ENCODE measurements around the gene TSPAN13. TPM values are rescaled to one million over a fixed set of nuclear protein-coding genes. Genes with fewer than 3 reads are reported as not detected.

TSPAN13 gene
- 10 to 100 TPM; 26.7 to 30.3 (median 30.2) TPM for polyA plus RNA-seq (ENCODE audit: insufficient read length in 3 of 3)

- DNase-seq (ENCODE audit: low read depth in 3 of 3, low spot score in 2 of 3) = peak in 2 of 3 donors; percentile 52 to 63
Measured at GRCh38 chr7:16753102-16753931, at the start of gene TSPAN13. Gene TSPAN13 (plus strand): TSS chr7:16753755. CDS start chr7:16753968, 213 bp downstream.

GRCh38 chr7:16708511-16708910 lies 45.0 kb upstream of the TSPAN13 start:
- no peak for DNase-seq (ENCODE audit: low read depth in 3 of 3, low spot score in 2 of 3)

GRCh38 chr7:16708980-16709379 lies 44.6 kb upstream of the TSPAN13 start:
- no peak for DNase-seq (ENCODE audit: low read depth in 3 of 3, low spot score in 2 of 3)

- DNase-seq (ENCODE audit: low read depth in 3 of 3, low spot score in 2 of 3) = no peak
Measured at GRCh38 chr7:16710651-16711050, 42.9 kb upstream of the TSPAN13 start.

GRCh38 chr7:16711730-16712129 lies 41.8 kb upstream of the TSPAN13 start:
- DNase-seq (ENCODE audit: low read depth in 3 of 3, low spot score in 2 of 3) = no peak

GRCh38 chr7:16712916-16713315 lies 40.6 kb upstream of the TSPAN13 start:
- no peak for DNase-seq (ENCODE audit: low read depth in 3 of 3, low spot score in 2 of 3)

- DNase-seq (ENCODE audit: low read depth in 3 of 3, low spot score in 2 of 3) = no peak
Measured at GRCh38 chr7:16715928-16716327, 37.6 kb upstream of the TSPAN13 start.

GRCh38 chr7:16718111-16718656 lies 35.4 kb upstream of the TSPAN13 start:
- no peak for DNase-seq (ENCODE audit: low read depth in 3 of 3, low spot score in 2 of 3)

GRCh38 chr7:16719699-16720098 lies 33.9 kb upstream of the TSPAN13 start:
- DNase-seq (ENCODE audit: low read depth in 3 of 3, low spot score in 2 of 3) = no peak

- DNase-seq (ENCODE audit: low read depth in 3 of 3, low spot score in 2 of 3) = no peak
Measured at GRCh38 chr7:16721541-16721940, 32.0 kb upstream of the TSPAN13 start.

GRCh38 chr7:16724344-16724743 lies 29.2 kb upstream of the TSPAN13 start:
- DNase-seq (ENCODE audit: low read depth in 3 of 3, low spot score in 2 of 3) = no peak

GRCh38 chr7:16726189-16726588 lies 27.4 kb upstream of the TSPAN13 start:
- no peak for DNase-seq (ENCODE audit: low read depth in 3 of 3, low spot score in 2 of 3)

GRCh38 chr7:16727736-16728135 lies 25.8 kb upstream of the TSPAN13 start:
- no peak for DNase-seq (ENCODE audit: low read depth in 3 of 3, low spot score in 2 of 3)

GRCh38 chr7:16728811-16729210 lies 24.7 kb upstream of the TSPAN13 start:
- DNase-seq (ENCODE audit: low read depth in 3 of 3, low spot score in 2 of 3) = no peak

- DNase-seq (ENCODE audit: low read depth in 3 of 3, low spot score in 2 of 3) = no peak
Measured at GRCh38 chr7:16729541-16729940, 24.0 kb upstream of the TSPAN13 start.

GRCh38 chr7:16730937-16731336 lies 22.6 kb upstream of the TSPAN13 start:
- no peak for DNase-seq (ENCODE audit: low read depth in 3 of 3, low spot score in 2 of 3)

- no peak for DNase-seq (ENCODE audit: low read depth in 3 of 3, low spot score in 2 of 3)
Measured at GRCh38 chr7:16732828-16733227, 20.7 kb upstream of the TSPAN13 start.

GRCh38 chr7:16734148-16734726 lies 19.3 kb upstream of the TSPAN13 start:
- DNase-seq (ENCODE audit: low read depth in 3 of 3, low spot score in 2 of 3) = no peak

- DNase-seq (ENCODE audit: low read depth in 3 of 3, low spot score in 2 of 3) = no peak
Measured at GRCh38 chr7:16735020-16735419, 18.5 kb upstream of the TSPAN13 start.

GRCh38 chr7:16738011-16738688 lies 15.4 kb upstream of the TSPAN13 start:
- no peak for DNase-seq (ENCODE audit: low read depth in 3 of 3, low spot score in 2 of 3)
